GM19395 (cell line): Measurements from ENCODE around the gene SUN2.

Experiments
- ATAC-seq: cut with Tn5 transposase; IDR thresholded peaks from one replicate; pipeline ENCODE4 v1.9.1; 2021; ENCODE audit warnings: mild to moderate bottlenecking, moderate library complexity; ENCODE audit not compliant: unreplicated experiment

Gene SUN2

DNA sequence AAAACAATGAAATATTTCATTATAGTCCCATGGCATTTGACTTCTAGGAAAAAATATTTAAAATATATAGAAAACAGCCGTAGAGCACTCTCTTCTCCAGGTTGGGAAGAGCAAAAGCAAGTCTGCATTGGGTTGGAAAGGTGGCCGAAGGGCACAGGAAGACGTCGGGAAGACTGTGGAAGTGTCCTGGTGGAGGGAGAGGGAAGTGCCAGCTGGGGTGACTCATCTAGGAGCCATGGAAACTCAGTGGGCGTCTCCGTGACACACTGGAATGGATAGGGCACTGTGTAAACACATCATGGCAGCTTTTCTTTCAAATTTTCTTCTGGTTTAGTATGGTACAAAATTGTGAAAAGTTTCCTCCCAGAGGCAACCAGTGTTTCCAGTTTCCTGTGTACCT is 37.4 kb downstream of the SUN2 start:
- ATAC-seq = no peak

GRCh38 chr22:38717244-38717643 is 38.6 kb downstream of the SUN2 start:
- ATAC-seq = no peak

DNA sequence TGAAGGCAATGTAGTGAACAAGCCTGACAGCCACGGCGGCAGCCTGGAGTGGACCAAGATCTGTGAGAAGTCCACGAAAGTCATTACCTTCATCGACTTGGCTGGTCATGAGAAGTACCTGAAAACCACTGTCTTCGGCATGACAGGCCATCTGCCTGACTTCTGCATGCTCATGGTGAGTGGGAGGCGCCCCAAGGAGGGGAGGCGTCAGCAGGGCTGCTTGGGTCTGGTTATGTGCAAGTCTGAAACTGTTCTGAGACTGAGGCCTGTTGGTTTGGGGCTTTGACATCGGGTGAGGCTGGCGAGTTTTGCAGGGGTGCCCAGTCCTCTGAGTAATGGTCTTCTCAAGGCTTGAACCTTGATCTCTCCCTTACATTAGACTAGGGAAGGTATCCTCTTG is 39.0 kb downstream of the SUN2 start:
- ATAC-seq = no peak

- no peak for ATAC-seq
These were observed 39.5 kb downstream of the SUN2 start for GRCh38 chr22:38716271-38716670.

DNA sequence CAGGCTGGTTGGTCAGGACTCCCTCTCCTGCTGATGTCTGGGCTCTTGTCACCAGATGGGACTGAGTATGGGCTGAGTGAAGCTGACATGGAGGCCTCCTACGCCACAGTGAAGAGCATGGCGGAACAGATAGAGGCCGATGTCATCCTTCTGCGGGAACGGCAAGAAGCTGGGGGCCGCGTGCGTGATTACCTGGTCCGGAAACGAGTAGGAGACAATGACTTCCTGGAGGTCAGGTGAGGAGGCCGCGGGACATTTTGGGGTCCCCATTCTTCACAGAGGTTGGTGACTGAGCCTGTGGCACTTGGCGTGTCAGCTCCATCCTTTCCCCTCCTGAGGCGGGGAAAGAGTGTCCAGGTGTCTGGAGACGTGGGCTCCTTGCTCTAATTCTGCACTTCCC is 39.9 kb downstream of the SUN2 start:
- ATAC-seq = no peak

DNA sequence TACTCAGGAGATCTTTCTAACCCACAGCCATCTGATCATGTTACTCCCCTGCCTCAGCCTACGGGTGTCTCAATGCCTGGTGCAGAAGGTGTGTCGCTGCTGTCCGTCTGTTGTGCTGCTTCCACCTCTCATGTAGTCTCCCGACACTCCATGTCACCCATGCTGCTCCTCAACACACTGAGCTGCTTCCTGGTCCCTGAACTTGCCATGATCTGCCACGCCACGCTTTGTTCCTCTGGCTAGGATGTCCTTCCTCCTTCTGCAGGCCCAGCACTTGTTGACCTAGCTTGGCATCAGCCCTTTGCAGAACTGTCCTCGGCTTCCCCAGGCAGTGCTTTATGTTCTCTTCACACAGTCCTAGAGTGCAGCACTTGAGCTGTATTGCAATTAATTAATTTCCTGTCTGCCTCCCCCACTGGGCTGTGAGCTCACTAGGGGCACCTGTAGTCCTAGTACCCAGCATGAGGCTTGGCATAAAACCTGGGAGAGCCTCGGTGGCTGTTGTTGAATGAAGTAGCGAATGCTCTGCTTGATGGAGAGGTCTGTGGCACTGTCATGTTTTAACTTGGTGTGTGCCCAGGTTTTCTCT is 40.5 kb downstream of the SUN2 start:
- no peak for ATAC-seq

DNA sequence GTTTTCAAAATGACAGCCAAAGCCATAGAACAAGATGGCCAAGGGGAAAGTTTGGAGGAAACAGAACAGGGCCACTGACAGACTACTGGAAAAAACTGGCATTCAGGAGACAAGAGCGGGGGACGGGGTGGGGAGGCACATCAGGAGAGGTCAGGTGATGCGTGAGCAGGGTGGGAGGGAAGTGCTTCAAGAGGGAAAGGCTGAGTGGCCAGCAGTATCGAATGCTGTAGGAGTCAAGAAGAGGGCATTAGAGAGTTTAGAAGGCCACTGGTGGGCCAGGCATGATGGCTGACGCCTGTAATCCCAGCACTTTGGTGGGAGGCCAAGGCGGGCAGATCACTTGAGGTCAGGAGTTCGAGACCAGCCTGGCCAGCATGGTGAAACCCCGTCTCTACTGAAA is 41.9 kb downstream of the SUN2 start:
- no peak for ATAC-seq

DNA sequence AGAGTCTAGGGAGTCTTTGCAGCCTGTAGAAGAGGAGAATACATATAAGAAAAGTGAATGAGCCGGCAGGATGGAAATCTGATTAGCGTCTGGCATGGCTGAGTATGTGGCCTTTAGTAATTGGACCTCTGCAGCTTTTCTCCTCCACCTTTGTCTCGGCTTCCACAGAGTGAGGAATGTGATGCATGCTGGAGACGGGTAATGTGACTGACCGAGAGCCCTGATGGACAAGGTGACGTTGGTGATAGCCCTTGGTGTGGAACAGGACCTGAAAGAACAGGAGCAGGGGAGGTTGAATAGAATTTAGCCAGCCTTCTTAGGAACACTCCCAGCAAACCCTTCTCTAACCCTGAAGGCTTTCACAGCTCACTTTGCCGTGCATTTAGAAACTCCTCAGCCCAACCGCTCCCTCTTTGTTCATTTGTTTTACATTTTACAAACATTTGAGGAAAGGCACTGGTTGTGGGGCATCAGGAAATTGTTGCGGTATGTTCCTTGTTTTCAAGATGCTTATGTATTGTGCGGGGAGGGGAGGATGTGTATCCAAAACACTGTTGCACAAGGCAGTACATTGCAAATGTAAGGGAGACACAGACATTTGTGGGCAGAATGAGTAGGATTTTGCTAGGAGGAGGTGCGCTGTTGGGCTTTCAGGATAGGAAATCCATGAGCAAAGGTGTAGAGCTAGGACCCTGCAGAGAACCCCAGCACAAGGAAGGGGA is 43.2 kb downstream of the SUN2 start:
- no peak for ATAC-seq

GRCh38 chr22:38710866-38711265 is 44.9 kb downstream of the SUN2 start:
- ATAC-seq = no peak

- no peak for ATAC-seq
These were observed 45.4 kb downstream of the SUN2 start for GRCh38 chr22:38710351-38710750.

- no peak for ATAC-seq
These were observed 46.5 kb downstream of the SUN2 start for GRCh38 chr22:38709306-38709705.

- no peak for ATAC-seq
These were observed 47.8 kb downstream of the SUN2 start for GRCh38 chr22:38707984-38708383.

GRCh38 chr22:38707346-38707745 is 48.5 kb downstream of the SUN2 start:
- no peak for ATAC-seq

DNA sequence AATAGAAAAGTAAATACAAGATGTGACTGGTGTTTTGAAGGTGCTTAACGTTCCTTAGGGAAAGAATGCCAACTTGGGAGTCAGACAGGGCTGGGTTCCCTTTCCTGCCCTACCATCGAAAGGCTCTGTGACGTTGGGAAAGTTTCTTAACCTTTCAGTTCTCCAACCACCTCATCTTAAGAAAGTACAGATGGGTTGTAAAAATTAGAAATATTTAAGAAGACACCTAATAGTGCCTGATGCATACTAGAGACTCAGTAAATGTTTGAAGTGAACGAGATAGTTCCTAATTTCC is 49.0 kb downstream of the SUN2 start:
- no peak for ATAC-seq

DNA sequence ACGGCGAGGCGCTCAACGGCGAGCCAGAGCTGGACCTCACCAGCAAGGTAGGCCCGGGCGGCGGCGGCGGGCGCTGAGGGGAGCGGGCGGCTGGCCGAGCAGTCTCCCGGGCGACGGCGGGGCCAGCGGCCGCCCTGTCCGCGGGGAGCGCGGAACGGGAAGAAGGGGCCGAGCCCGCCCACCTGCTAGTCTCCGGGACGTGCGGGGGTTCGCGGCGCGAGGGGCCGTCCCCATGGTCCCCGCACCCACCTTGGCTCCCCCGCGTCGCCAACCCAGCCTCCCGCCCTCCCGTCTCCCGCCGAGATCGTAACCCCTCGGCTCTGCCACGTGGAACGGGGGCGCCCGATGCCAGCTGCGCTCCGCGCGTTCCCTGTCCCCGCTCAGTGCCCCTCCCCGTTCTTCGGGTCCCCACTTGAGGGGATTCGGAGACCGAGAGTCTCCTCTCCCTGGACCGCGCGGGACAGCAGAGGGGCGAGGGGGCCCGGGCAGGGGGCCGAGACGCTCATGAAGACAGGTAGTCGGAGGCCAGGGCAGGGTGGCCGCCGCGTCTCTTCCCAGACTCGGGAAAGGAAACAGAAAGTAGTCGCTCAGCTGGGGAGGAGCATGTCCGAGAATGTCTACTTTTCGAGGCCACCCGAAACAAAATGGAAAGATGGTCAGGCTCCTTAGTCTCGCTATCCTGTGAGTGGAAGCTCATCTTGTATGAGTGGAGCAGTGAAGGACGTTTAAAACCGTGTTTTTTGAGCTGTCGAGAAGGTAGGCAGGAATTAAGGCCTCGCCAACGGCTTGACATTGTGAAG is 49.5 kb downstream of the SUN2 start:
- ATAC-seq = no peak

DNA sequence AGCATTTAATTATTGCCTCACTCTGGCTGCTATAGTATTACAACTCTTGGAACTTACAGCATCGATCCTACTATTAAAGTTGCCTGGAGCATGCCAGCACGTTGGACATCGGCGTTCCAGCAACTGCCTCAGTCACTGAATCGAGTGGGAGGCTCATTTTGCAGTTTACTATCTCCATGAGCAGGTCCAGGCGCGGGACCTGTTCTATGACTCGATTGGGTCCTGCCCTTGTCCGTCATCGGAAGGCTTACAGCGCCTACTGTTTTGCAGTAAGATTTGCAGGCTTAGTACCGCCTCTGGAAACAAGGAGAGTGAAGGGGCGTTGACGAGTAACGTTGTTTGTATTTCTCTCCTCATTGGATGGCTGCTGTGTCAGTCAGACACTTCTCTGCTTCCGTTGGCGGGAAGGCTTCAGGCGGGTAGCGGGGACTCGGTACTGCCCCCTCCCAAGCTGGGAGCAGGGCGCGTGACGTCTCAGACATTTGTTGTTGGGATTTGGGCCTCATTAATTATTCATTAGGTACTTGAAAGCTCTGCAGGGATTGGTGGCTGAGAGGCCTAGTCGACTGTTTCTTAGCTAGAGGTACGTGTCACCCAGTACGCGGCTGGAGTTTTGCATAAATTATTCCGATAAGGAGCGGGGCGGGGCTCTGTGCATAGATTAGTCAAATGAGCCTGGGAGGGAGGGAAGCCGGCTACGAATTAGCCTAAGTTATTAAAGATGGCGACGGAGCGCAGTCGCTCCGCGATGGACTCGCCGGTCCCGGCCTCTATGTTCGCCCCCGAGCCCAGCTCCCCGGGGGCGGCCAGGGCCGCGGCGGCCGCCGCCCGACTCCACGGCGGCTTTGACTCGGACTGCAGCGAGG is 50.3 kb downstream of the SUN2 start, which contains the start of gene GTPBP1:
Gene GTPBP1, plus strand, starts transcription at position 710 of the 866 bp plus-strand sequence. Its CDS starts 12 bp downstream, at position 722.
- peak; percentile 82 for ATAC-seq

DNA sequence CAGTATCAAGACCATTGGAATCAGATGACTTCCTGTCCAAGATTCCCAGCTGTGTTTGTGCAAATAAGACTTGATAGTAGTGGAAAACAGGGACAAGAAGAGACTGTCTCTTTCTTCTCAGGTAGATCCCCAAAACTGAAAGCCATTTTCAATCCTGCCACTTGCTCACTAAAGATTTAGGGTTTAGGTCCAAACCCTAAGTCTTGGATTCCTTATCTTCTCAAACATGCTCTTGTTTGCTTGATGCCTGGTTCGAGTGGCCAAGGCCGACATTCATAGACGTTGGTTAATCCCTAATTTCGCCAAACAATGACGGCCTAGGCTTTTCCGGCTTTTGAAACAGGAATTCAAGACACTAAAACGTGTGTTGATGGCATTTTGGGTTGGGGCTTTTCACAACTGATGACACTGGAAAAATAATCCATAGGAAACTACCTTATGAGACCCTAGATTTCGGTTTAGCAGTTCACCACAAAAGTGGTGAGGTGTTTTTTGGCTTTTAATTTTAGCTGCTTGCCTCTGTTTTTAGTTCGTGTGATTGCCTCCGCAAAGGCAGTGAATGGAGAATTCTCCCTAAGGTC is 51.1 kb downstream of the SUN2 start:
- no peak for ATAC-seq

- peak; percentile 32 for ATAC-seq
These were observed 54.8 kb downstream of the SUN2 start, which contains the start of gene JOSD1 for GRCh38 chr22:38700789-38701628. Gene JOSD1, minus strand, starts transcription at chr22:38700943. Its CDS starts 956 bp downstream, at chr22:38699987.

- peak; percentile 8 for ATAC-seq
These were observed 55.5 kb downstream of the SUN2 start for GRCh38 chr22:38700270-38700788.

- no peak for ATAC-seq
These were observed 56.0 kb downstream of the SUN2 start for GRCh38 chr22:38699784-38700183.
